Lung microvascular endothelial cell (primary cell): ENCODE results near the gene CCNT2. TPM values are rescaled to one million over a fixed set of nuclear protein-coding genes. Genes with fewer than 3 reads are reported as not detected.
"Not testable (repeated sequence)": the region's sequence is repeated elsewhere in the genome, so short reads cannot be mapped to it uniquely, and the experiment has no call there.

ENCODE experiments used
- DNase-seq, 2 donors: peaks; one replicate each; pipeline versions ENCODE4 v3.0.0 to v3.0.0-alpha.2; 2010; ENCODE audit warnings: low read depth in 2 of 2
- total RNA-seq: library from RNA; depleted of rRNA; stranded (reverse); fragments of >200 nt; gene quantifications from 2 replicates; pipeline ENCODE4 v1.2.1, GENCODE V29; 2014

Gene CCNT2
- 19.8 and 27.0 TPM in 2 replicates for total RNA-seq

DNA sequence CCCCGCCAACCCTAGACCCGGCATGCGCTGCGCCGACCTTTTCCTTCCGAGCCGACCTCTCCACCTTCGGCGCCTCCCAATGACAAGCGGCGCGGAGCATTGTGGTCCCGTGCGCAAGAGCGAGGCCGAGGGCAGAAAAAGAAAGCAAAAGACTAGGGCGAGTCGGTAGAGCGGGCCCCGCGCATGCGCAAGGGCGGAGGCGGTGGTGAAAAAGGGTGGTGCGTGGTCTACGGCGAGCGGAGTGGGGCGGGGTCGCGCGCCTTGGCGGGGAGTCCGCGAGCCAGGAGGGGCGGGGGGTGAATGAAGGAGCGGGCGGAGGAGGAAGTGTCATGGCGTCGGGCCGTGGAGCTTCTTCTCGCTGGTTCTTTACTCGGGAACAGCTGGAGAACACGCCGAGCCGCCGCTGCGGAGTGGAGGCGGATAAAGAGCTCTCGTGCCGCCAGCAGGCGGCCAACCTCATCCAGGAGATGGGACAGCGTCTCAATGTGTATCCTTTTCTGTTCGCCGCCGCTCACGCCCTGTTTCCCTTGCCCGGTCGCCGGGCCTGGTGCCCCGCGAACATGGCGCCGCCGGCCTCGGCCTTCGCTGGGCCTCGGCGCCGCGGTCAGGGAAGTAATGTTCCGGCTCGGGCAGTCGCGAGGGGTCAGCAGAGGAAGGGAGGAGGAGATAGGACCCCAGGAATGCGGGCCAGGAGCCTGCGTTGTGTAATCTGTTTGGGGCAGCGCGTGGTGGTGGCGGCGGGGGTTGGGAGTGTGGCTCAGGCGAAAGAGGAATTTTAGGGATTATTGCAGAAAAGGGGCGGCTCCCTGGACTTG is at the start of gene CCNT2:
CCNT2 (plus strand) TSS at position 297 of the 815 bp plus-strand sequence; CDS start at position 330, 33 bp downstream.
- DNase-seq: peak; percentile 99 to 100

DNA sequence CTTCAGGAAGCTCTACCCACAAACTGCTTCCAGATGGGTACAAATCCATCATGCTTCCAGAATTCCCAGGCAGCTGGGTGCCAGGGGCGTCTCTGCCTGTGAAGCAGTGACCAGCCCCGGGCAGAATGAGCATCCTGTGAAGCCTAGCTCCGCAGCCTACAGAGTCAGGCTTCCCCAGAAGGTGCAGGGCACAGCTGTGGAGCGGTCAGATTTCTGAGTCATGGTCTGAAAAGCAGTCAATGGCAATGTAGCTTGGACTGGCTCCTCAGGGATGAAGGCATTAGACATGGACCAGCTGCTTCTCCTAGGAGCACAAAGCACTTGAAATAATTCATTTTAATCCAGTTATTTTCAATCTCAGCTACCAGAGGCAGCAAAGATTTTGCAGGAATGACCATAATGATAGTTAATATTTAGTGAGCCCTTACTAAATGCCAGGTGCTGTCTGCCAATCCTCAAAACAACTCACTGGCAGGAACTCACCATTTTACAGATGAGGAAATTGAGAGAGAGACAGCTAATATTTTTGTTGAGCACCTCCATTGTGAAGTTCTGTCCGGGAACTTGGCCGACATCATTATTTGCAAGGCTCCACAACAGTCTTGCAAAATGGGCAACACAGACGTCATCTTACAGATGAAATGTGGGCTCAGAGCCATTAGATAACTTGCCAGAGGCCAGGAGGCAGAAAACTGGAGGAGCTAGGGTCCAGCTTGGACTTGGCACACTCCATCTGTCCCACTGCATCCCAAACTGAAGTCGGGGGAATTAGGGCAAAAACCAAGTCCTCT is 48.5 kb upstream of the CCNT2 start:
- no peak for DNase-seq

GRCh38 chr2:134873152-134873551 is 45.5 kb upstream of the CCNT2 start:
- DNase-seq: no peak

DNA sequence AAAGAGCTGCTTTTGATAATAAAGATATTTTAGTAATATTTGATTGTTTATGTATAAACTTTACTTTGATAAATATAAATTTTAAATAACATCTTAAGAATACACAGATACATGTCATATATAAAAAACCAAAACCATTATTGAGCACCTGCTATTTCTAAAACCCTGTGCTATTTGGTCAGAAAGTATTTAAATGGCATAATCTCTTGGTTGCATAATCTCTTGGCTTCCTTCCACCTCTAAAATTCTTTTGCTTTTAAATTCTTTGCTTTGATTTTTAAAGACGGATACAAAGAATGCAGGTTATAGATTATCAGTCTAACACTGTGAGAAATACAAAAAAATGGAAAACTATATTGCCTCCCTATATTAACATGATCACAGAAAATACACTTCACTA is 43.3 kb upstream of the CCNT2 start:
- no peak for DNase-seq

- DNase-seq: no peak
These were observed 35.8 kb upstream of the CCNT2 start for GRCh38 chr2:134882773-134883172.

GRCh38 chr2:134883552-134884293 is 34.9 kb upstream of the CCNT2 start:
- DNase-seq: no peak

DNA sequence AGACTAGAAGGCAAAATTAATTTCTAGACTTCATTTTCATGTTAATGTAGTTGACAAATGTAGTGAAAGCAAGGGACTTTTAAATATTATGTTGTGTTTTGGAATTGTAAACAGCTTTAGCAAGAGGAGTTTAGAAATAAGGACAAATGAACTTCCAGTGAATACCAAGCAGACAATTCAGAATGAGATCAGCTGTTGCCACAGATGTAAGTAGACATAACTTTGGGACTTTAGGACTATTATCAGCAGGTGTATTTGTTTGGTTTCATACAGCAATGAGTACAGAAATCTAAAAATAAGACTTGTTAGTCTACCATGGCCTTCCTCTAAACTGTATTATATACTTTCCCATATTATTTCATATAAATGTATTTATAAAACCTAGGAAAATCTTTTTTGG is 34.2 kb upstream of the CCNT2 start:
- DNase-seq: no peak

DNA sequence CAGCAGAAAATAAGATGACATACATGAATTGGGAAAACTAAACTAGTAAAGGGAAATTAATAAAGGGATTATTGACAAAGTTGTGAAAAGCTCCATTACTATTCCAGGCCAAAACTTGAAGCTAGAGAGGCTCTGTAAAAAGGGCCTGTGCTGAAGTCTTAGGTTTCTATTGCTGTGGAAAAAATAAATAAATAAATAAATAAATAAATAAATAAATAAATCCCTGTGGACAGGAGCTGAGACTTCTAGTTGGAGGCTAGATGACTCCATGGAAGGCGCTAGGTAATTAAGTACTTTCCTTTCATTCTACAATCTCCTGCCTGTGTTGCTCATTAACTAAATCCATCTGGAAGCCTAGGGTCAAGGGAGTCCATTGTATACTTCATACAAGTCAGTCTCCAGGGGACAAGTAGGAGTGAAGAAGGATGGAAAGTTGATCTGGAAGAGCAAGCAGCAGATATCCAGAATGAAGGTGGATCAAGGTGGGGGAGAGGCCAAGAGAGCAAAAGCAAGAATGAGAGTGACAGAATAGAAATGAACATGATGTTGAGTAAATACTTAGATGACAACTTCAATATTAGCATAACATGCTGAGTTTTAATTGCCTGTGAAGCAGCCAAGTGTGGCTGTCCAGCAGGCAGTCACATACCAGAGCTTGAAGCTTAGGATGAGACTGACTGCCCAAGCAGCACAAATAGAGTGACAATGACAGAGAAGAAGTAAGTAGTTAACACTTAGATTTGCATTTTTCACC is 26.2 kb upstream of the CCNT2 start:
- DNase-seq: no peak

DNA sequence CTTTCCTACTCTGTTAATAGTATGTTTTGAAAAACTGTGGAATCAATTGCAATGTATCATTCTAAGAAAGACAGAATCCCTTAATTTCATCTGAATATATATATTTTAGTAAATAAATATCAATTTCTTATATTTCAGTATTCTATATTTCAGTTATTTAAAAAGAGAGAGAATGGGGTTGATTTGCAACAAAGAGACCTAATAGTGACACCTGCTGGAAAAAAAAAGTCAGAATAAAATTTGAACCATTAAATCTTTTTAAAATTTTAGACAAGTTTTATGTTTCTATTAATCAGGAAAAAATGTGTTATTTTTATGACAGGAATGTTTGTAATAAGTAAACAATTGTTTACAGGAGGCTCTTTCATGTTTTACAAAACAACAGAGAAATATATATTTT is 20.7 kb upstream of the CCNT2 start:
- DNase-seq: peak; percentile 21 to 34

DNA sequence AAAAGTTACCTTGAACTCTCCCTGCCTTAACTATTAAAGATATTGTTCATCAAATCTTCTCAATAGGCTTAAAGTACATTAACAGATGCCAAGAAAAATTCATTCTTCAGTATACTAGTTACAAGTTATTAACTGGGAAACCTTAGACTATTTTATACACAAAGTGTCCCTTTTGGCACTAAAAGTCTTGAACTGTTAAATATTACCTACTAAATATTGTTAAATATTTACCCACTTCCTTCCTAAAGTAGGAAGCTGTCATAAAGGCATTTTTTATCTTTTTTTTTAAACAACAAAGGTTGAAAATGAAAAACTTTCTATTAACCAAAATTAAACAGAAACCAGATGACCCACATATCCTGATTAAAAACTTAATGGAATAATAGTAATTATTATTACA is 19.4 kb upstream of the CCNT2 start:
- DNase-seq: no peak

DNA sequence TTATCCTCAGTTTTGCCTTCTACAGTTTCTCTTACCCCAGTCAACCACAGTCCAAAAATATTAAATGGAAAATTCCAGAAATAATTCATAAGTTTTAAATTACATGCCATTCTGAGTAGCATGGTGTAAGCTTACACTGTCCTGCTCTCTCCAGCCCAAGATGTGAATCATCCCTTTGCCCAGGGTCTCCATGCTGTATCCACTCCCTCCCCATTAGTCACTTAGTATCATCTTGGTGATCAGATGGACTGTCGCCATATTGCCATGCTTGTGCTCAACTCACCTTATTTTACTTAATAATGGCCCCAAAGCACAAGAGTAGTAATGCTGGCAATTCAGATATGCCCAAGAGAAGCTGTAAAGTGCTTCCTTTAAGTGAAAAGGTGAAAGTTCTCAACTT is 18.5 kb upstream of the CCNT2 start:
- no peak for DNase-seq

DNA sequence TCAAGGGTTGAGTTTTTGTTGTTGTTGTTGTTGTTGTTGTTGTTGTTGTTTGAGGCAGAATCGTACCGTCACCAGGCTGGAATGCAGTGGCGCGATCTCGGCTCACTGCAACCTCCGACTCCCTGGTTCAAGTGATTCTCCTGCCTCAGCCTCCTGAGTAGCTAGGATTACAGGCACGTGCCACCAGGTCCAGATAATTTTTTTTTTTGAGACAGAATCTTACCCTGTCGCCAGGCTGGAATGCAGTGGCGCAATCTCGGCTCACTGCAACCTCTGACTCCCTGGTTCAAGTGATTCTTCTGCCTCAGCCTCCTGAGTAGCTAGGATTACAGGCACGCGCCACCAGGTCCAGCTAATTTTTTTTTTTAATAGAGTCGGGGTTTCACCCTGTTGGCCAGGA is 14.9 kb upstream of the CCNT2 start:
- not testable (repeated sequence) for DNase-seq

GRCh38 chr2:134905168-134905567 is 13.5 kb upstream of the CCNT2 start:
- no peak for DNase-seq

GRCh38 chr2:134906726-134907125 is 11.9 kb upstream of the CCNT2 start:
- DNase-seq: no peak

GRCh38 chr2:134907441-134908116 is 11.0 kb upstream of the CCNT2 start:
- not testable (repeated sequence) for DNase-seq

- DNase-seq: no peak
These were observed 7.7 kb upstream of the CCNT2 start for GRCh38 chr2:134910763-134911399.

DNA sequence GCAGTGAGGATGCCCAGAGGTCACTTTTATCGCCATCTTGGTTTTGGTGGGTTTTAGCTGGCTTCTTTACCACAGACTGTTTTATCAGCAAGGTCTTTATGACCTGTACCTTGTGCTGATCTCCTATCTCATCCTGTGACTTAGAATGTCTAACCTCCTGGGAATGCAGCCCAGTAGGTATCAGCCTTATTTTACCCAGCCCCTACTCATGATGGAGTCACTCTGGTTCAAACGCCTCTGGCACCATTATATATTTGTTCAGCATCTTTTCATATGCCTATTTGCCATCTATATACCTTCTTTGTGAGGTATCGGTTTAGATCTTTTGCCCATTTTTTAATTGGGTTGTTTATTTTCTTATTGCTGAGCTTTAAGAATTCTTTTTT is 7.2 kb upstream of the CCNT2 start:
- DNase-seq: no peak

GRCh38 chr2:134912361-134912760 is 6.3 kb upstream of the CCNT2 start:
- peak in 1 of 2 donors; percentile 49 for DNase-seq

GRCh38 chr2:134917360-134917865 is 1.2 kb upstream of the CCNT2 start:
- DNase-seq: no peak
